Vagina (tissue), 2 donors: Measurements from ENCODE around the gene SLC10A7. TPM values are rescaled to one million over a fixed set of nuclear protein-coding genes. Genes with fewer than 3 reads are reported as not detected.

Experiments
- DNase-seq, 2 donors: peaks; one replicate each; pipeline ENCODE4 v3.0.0-alpha.2; 2017; ENCODE audit errors: extremely low spot score in 2 of 2
- H3K27ac ChIP-seq: fragments of 200-600 bp; sonication (generic); one replicate; pipeline ENCODE4 v1.5.1; 2019
- H3K27me3 ChIP-seq: fragments of 200-600 bp; sonication (generic); one replicate; pipeline ENCODE4 v1.5.1; 2019
- H3K36me3 ChIP-seq, 2 donors: fragments of 200-600 bp; sonication (generic); one replicate each; pipeline ENCODE4 v1.5.1; 2017 to 2019
- H3K4me1 ChIP-seq: fragments of 200-600 bp; sonication (generic); one replicate; pipeline ENCODE4 v1.5.1; 2019
- H3K4me3 ChIP-seq, 2 donors: fragments of 200-600 bp; sonication (generic); 1 replicate in 1 of 2; 2 replicates in 1 of 2; pipeline ENCODE4 v1.5.1; 2016 to 2019
- H3K9me3 ChIP-seq: fragments of 200-600 bp; sonication (generic); one replicate; pipeline ENCODE4 v1.5.1; 2019
- POLR2A ChIP-seq, 2 donors: fragments of 450-650 bp; IDR thresholded peaks; one replicate each; pipeline ENCODE4 v1.6.1; 2017; ENCODE audit warnings: antibody characterized with exemption in 2 of 2, mild to moderate bottlenecking in 2 of 2, moderate library complexity in 2 of 2
- POLR2AphosphoS5 ChIP-seq, 2 donors: sonication (generic); formaldehyde crosslinking; IDR thresholded peaks; one replicate each; pipeline ENCODE4 v1.9.0; 2017; ENCODE audit warnings: antibody characterized with exemption in 2 of 2, mild to moderate bottlenecking in 2 of 2, low read depth in 1 of 2; ENCODE audit not compliant: insufficient read depth in 1 of 2
- intact Hi-C: fragments of 100-400 bp; cut with DNase I; formaldehyde crosslinking; loops from one replicate; pipeline ENCODE4 v1.15.1; 2023
- total RNA-seq: library from RNA; depleted of rRNA; stranded (reverse); fragments of >200 nt; gene quantifications from one replicate; pipeline ENCODE4 v1.2.3, GENCODE V29; 2016
- TF ChIP-seq, protein P1 (sequence below), 3 experiments: fragments of 450-650 bp in 2 of 3; fragments of 200-600 bp in 1 of 3; sonication (generic) in 1 of 3; IDR thresholded peaks; one replicate each; pipeline ENCODE4 v1.5.1; 2017 to 2019; ENCODE audit warnings: antibody characterized with exemption in 3 of 3, mild to moderate bottlenecking in 2 of 3, moderate library complexity in 2 of 3

The SLC10A7 gene
- total RNA-seq, 1 donor from 2014 or later: 14.2 TPM

- Histone ChIP-seq H3K4me1 (no peaks in the 10 kb centered on the region), H3K27me3 (no peaks in the 10 kb centered on the region), H3K27ac (no peak overlapping the region), H3K36me3 (no peaks in the 10 kb centered on the region), H3K4me3 (no peak overlapping the region), H3K9me3 (no peaks in the 10 kb centered on the region)
- intact Hi-C loops: no loop called here
- TF ChIP-seq POLR2A (IDR thresholded peaks at IDR 0.05) (no peak), POLR2AphosphoS5 (IDR thresholded peaks at IDR 0.05; ENCODE audit: insufficient read depth in 1 of 2, low read depth in 1 of 2) (no peak)
- TF ChIP-seq, protein P1, sequence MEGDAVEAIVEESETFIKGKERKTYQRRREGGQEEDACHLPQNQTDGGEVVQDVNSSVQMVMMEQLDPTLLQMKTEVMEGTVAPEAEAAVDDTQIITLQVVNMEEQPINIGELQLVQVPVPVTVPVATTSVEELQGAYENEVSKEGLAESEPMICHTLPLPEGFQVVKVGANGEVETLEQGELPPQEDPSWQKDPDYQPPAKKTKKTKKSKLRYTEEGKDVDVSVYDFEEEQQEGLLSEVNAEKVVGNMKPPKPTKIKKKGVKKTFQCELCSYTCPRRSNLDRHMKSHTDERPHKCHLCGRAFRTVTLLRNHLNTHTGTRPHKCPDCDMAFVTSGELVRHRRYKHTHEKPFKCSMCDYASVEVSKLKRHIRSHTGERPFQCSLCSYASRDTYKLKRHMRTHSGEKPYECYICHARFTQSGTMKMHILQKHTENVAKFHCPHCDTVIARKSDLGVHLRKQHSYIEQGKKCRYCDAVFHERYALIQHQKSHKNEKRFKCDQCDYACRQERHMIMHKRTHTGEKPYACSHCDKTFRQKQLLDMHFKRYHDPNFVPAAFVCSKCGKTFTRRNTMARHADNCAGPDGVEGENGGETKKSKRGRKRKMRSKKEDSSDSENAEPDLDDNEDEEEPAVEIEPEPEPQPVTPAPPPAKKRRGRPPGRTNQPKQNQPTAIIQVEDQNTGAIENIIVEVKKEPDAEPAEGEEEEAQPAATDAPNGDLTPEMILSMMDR (IDR thresholded peaks at IDR 0.05): no peak
- no peak for DNase-seq
These were observed 212.8 kb downstream of the SLC10A7 start for GRCh38 chr4:146308951-146309350.

GRCh38 chr4:146302822-146303221, 218.9 kb downstream of the SLC10A7 start:
- TF ChIP-seq POLR2A (IDR thresholded peaks at IDR 0.05) (no peak), POLR2AphosphoS5 (IDR thresholded peaks at IDR 0.05; ENCODE audit: insufficient read depth in 1 of 2, low read depth in 1 of 2) (no peak)
- TF ChIP-seq, protein P1 (IDR thresholded peaks at IDR 0.05): no peak
- intact Hi-C loops: no loop called here
- no peak overlapping the region for H3K4me3 ChIP-seq

DNA sequence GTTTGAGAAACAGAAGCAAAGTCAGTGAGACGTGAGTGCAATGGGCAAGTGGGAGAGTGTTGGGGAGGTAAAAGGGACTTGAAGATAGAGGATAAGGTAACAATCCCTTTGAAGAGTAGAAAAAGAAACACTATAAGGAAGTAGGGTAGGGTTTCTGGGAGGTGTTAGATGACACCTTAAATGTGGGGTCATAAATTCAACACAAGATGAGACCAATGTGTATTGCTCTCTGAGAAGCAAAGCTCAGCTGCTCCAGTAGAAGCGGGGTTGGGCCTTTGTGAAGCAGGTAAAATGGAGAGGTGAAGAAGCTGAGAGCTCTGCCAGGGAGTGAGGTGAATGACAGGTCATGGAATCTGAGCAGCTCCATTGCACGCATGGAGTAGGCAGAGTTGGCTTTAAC, 222.1 kb downstream of the SLC10A7 start:
- H3K27me3 ChIP-seq: no peaks in the 10 kb centered on the region
- TF ChIP-seq POLR2AphosphoS5 (IDR thresholded peaks at IDR 0.05; ENCODE audit: insufficient read depth in 1 of 2, low read depth in 1 of 2) (no peak), POLR2A (IDR thresholded peaks at IDR 0.05) (no peak)
- TF ChIP-seq, protein P1 (IDR thresholded peaks at IDR 0.05): no peak
- H3K4me1 ChIP-seq: no peaks in the 10 kb centered on the region
- H3K9me3 ChIP-seq: no peaks in the 10 kb centered on the region
- H3K27ac ChIP-seq: no peak overlapping the region
- no peaks in the 10 kb centered on the region for H3K36me3 ChIP-seq
- H3K4me3 ChIP-seq: no peak overlapping the region
- no peak for DNase-seq
- intact Hi-C loops: no loop called here

More at GRCh38 chr4:146302822-146303221, 218.9 kb downstream of the SLC10A7 start:
- Histone ChIP-seq H3K9me3 (no peaks in the 10 kb centered on the region), H3K27ac (no peak overlapping the region), H3K36me3 (no peaks in the 10 kb centered on the region), H3K4me1 (no peaks in the 10 kb centered on the region), H3K27me3 (no peaks in the 10 kb centered on the region)
- DNase-seq: no peak

GRCh38 chr4:146294776-146295175, 227.0 kb downstream of the SLC10A7 start:
- TF ChIP-seq POLR2AphosphoS5 (IDR thresholded peaks at IDR 0.05; ENCODE audit: insufficient read depth in 1 of 2, low read depth in 1 of 2) (no peak), POLR2A (IDR thresholded peaks at IDR 0.05) (no peak)
- TF ChIP-seq, protein P1 (IDR thresholded peaks at IDR 0.05): no peak
- Histone ChIP-seq H3K27me3 (no peaks in the 10 kb centered on the region), H3K4me3 (no peak overlapping the region), H3K9me3 (no peaks in the 10 kb centered on the region), H3K36me3 (peaks cover 0 to 3% of the 10 kb centered on the region in 2 donors), H3K27ac (no peak overlapping the region), H3K4me1 (no peaks in the 10 kb centered on the region)
- intact Hi-C loops: no loop called here
- DNase-seq: no peak

- TF ChIP-seq POLR2AphosphoS5 (IDR thresholded peaks at IDR 0.05; ENCODE audit: insufficient read depth in 1 of 2, low read depth in 1 of 2): no peak
- no peak for TF ChIP-seq POLR2A (IDR thresholded peaks at IDR 0.05)
- TF ChIP-seq, protein P1 (IDR thresholded peaks at IDR 0.05): no peak
- no peaks in the 10 kb centered on the region for H3K9me3 ChIP-seq
- H3K4me3 ChIP-seq: no peak overlapping the region
- H3K4me1 ChIP-seq: no peaks in the 10 kb centered on the region
- no peak overlapping the region for H3K27ac ChIP-seq
- peaks cover 0 to 3% of the 10 kb centered on the region in 2 donors for H3K36me3 ChIP-seq
- intact Hi-C loops: no loop called here
- DNase-seq: no peak
- H3K27me3 ChIP-seq: no peaks in the 10 kb centered on the region
These were observed 229.2 kb downstream of the SLC10A7 start for GRCh38 chr4:146292508-146292907.
